ENCODE measurements around the gene EIF4A2.

DNA sequence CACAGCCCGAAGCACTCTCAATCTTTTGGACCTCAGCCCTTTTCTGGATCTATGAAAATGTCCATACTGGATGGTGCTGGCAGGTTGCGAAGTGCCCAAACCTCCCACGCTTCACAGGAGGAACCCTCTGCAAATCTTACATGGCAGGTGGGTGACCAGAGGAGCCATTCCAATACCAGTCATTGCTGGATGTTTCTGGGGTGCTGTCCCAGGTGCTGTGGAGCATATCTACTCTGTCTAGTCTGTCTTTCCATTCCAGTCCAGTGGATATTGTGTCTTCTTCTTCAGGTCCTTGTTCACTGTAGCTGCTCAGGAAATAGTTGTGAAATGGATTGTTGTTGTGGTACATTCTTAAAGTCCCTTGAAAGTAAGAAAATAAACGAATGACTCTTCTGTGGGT is 48.4 kb downstream of the EIF4A2 start:
- TF ChIP-seq CTCF (IDR thresholded peaks at IDR 0.05; ENCODE audit: borderline replicate concordance, extremely low read depth, low read length, poor library complexity, severe bottlenecking) (no peak), EZH2 (IDR thresholded peaks at IDR 0.05; ENCODE audit: borderline replicate concordance, low read depth, low read length, severe bottlenecking) (no peak)
